Activated CD4-positive, alpha-beta T cell treated with anti-CD3 and anti-CD28 coated beads, Interleukin-2, amount 50 U/mL, for 16 hours (primary cell): ENCODE data around the gene UNC5B.

Source experiments
- DNase-seq: peaks from one replicate; pipeline ENCODE4 v3.0.0-alpha.2; 2020

Gene UNC5B

GRCh38 chr10:71212318-71213126 lies at the start of gene UNC5B:
TSS of gene UNC5B (plus strand) at chr10:71212570. CDS start at chr10:71212986, 416 bp downstream.
- DNase-seq, result peak; percentile 64

GRCh38 chr10:71173466-71173865 lies 38.9 kb upstream of the UNC5B start:
- DNase-seq, result no peak

- DNase-seq, result no peak
These were observed 35.7 kb upstream of the UNC5B start for GRCh38 chr10:71176661-71177060.

- no peak for DNase-seq
These were observed 34.6 kb upstream of the UNC5B start for GRCh38 chr10:71177651-71178199.

GRCh38 chr10:71178880-71179279 lies 33.5 kb upstream of the UNC5B start:
- no peak for DNase-seq

- DNase-seq, result no peak
These were observed 33.0 kb upstream of the UNC5B start for GRCh38 chr10:71179382-71179781.

- no peak for DNase-seq
These were observed 27.9 kb upstream of the UNC5B start for GRCh38 chr10:71184421-71184820.

GRCh38 chr10:71185209-71185608 lies 27.2 kb upstream of the UNC5B start:
- DNase-seq, result no peak

GRCh38 chr10:71187197-71187596 lies 25.2 kb upstream of the UNC5B start:
- no peak for DNase-seq

- no peak for DNase-seq
These were observed 24.8 kb upstream of the UNC5B start for GRCh38 chr10:71187600-71187999.

GRCh38 chr10:71188201-71188600 lies 24.2 kb upstream of the UNC5B start:
- DNase-seq, result no peak

GRCh38 chr10:71191019-71191418 lies 21.4 kb upstream of the UNC5B start:
- DNase-seq, result no peak

- no peak for DNase-seq
These were observed 20.8 kb upstream of the UNC5B start for GRCh38 chr10:71191551-71192076.

GRCh38 chr10:71193516-71193915 lies 18.9 kb upstream of the UNC5B start:
- no peak for DNase-seq

- DNase-seq, result no peak
These were observed 14.4 kb upstream of the UNC5B start for GRCh38 chr10:71197955-71198354.

- no peak for DNase-seq
These were observed 10.5 kb upstream of the UNC5B start for GRCh38 chr10:71201849-71202248.

GRCh38 chr10:71202314-71202713 lies 10.1 kb upstream of the UNC5B start:
- no peak for DNase-seq

- DNase-seq, result no peak
These were observed 9.2 kb upstream of the UNC5B start for GRCh38 chr10:71203124-71203523.

GRCh38 chr10:71203716-71204115 lies 8.7 kb upstream of the UNC5B start:
- DNase-seq, result no peak

- DNase-seq, result no peak
These were observed 7.6 kb upstream of the UNC5B start for GRCh38 chr10:71204746-71205145.

- no peak for DNase-seq
These were observed 6.9 kb upstream of the UNC5B start for GRCh38 chr10:71205468-71205867.

GRCh38 chr10:71206911-71207310 lies 5.5 kb upstream of the UNC5B start:
- no peak for DNase-seq

GRCh38 chr10:71207578-71207977 lies 4.8 kb upstream of the UNC5B start:
- no peak for DNase-seq

GRCh38 chr10:71209352-71209715 lies 3.0 kb upstream of the UNC5B start:
- no peak for DNase-seq
